ENCODE data around the gene SMIM27.

DNA sequence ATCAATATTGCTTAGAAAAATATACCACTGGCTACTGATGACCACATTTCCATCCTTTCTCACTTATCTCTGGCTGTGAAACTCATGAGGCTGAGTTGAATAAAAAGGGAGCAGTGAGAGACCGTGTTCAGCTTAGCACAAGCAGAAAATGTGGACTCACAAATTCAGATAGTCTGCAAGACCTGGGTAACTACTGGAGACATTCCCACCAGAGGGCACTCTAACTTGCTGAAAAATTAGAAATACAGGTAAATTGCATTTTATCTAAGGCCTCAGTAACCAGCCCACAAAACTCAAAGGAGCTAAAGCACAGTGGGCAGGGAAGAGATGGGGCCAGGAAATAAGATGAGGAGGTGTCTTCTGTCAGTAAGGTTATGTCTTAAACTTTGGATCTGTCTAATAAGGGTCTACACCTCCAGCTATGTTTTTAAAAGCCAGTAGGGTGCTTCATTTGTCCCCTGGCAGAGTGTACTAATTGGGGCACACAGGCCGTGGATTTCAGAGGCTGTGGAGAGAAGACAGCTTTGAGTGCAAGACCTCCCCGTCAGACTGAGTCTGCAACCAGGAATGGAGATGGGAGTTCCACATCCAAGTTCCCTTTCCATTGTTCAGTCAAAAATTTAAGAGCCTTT lies 29.5 kb downstream of the SMIM27 start:
- TF ChIP-seq, protein P1, sequence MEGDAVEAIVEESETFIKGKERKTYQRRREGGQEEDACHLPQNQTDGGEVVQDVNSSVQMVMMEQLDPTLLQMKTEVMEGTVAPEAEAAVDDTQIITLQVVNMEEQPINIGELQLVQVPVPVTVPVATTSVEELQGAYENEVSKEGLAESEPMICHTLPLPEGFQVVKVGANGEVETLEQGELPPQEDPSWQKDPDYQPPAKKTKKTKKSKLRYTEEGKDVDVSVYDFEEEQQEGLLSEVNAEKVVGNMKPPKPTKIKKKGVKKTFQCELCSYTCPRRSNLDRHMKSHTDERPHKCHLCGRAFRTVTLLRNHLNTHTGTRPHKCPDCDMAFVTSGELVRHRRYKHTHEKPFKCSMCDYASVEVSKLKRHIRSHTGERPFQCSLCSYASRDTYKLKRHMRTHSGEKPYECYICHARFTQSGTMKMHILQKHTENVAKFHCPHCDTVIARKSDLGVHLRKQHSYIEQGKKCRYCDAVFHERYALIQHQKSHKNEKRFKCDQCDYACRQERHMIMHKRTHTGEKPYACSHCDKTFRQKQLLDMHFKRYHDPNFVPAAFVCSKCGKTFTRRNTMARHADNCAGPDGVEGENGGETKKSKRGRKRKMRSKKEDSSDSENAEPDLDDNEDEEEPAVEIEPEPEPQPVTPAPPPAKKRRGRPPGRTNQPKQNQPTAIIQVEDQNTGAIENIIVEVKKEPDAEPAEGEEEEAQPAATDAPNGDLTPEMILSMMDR (IDR thresholded peaks at IDR 0.05 in 2 of 3, conservative IDR thresholded peaks at IDR 0.05 in 1 of 3; ENCODE audit: insufficient read depth in 2 of 3, low read depth in 1 of 3, low read length in 3 of 3) = peak; percentile 46 to 54 (median 53); a peak in 5 of 6 replicates
- TF ChIP-seq, protein P2, sequence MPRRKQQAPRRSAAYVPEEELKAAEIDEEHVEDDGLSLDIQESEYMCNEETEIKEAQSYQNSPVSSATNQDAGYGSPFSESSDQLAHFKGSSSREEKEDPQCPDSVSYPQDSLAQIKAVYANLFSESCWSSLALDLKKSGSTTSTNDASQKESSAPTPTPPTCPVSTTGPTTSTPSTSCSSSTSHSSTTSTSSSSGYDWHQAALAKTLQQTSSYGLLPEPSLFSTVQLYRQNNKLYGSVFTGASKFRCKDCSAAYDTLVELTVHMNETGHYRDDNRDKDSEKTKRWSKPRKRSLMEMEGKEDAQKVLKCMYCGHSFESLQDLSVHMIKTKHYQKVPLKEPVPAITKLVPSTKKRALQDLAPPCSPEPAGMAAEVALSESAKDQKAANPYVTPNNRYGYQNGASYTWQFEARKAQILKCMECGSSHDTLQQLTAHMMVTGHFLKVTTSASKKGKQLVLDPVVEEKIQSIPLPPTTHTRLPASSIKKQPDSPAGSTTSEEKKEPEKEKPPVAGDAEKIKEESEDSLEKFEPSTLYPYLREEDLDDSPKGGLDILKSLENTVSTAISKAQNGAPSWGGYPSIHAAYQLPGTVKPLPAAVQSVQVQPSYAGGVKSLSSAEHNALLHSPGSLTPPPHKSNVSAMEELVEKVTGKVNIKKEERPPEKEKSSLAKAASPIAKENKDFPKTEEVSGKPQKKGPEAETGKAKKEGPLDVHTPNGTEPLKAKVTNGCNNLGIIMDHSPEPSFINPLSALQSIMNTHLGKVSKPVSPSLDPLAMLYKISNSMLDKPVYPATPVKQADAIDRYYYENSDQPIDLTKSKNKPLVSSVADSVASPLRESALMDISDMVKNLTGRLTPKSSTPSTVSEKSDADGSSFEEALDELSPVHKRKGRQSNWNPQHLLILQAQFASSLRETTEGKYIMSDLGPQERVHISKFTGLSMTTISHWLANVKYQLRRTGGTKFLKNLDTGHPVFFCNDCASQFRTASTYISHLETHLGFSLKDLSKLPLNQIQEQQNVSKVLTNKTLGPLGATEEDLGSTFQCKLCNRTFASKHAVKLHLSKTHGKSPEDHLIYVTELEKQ (CRISPR knock-in tag; IDR thresholded peaks at IDR 0.05) = no peak
- TF ChIP-seq ZFP30 (CRISPR knock-in tag; IDR thresholded peaks at IDR 0.05; ENCODE audit: borderline replicate concordance) (no peak), CBX5 (IDR thresholded peaks at IDR 0.05; ENCODE audit: borderline replicate concordance, low read depth) (no peak), XRCC5 (IDR thresholded peaks at IDR 0.05; ENCODE audit: low read depth, low read length) (no peak)
- TF ChIP-seq, protein P3, sequence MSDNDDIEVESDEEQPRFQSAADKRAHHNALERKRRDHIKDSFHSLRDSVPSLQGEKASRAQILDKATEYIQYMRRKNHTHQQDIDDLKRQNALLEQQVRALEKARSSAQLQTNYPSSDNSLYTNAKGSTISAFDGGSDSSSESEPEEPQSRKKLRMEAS (CRISPR knock-in tag; IDR thresholded peaks at IDR 0.05) = no peak
- TF ChIP-seq, protein P4, sequence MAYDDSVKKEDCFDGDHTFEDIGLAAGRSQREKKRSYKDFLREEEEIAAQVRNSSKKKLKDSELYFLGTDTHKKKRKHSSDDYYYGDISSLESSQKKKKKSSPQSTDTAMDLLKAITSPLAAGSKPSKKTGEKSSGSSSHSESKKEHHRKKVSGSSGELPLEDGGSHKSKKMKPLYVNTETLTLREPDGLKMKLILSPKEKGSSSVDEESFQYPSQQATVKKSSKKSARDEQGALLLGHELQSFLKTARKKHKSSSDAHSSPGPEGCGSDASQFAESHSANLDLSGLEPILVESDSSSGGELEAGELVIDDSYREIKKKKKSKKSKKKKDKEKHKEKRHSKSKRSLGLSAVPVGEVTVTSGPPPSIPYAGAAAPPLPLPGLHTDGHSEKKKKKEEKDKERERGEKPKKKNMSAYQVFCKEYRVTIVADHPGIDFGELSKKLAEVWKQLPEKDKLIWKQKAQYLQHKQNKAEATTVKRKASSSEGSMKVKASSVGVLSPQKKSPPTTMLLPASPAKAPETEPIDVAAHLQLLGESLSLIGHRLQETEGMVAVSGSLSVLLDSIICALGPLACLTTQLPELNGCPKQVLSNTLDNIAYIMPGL (CRISPR knock-in tag; IDR thresholded peaks at IDR 0.05) = no peak
- TF ChIP-seq, protein P5, sequence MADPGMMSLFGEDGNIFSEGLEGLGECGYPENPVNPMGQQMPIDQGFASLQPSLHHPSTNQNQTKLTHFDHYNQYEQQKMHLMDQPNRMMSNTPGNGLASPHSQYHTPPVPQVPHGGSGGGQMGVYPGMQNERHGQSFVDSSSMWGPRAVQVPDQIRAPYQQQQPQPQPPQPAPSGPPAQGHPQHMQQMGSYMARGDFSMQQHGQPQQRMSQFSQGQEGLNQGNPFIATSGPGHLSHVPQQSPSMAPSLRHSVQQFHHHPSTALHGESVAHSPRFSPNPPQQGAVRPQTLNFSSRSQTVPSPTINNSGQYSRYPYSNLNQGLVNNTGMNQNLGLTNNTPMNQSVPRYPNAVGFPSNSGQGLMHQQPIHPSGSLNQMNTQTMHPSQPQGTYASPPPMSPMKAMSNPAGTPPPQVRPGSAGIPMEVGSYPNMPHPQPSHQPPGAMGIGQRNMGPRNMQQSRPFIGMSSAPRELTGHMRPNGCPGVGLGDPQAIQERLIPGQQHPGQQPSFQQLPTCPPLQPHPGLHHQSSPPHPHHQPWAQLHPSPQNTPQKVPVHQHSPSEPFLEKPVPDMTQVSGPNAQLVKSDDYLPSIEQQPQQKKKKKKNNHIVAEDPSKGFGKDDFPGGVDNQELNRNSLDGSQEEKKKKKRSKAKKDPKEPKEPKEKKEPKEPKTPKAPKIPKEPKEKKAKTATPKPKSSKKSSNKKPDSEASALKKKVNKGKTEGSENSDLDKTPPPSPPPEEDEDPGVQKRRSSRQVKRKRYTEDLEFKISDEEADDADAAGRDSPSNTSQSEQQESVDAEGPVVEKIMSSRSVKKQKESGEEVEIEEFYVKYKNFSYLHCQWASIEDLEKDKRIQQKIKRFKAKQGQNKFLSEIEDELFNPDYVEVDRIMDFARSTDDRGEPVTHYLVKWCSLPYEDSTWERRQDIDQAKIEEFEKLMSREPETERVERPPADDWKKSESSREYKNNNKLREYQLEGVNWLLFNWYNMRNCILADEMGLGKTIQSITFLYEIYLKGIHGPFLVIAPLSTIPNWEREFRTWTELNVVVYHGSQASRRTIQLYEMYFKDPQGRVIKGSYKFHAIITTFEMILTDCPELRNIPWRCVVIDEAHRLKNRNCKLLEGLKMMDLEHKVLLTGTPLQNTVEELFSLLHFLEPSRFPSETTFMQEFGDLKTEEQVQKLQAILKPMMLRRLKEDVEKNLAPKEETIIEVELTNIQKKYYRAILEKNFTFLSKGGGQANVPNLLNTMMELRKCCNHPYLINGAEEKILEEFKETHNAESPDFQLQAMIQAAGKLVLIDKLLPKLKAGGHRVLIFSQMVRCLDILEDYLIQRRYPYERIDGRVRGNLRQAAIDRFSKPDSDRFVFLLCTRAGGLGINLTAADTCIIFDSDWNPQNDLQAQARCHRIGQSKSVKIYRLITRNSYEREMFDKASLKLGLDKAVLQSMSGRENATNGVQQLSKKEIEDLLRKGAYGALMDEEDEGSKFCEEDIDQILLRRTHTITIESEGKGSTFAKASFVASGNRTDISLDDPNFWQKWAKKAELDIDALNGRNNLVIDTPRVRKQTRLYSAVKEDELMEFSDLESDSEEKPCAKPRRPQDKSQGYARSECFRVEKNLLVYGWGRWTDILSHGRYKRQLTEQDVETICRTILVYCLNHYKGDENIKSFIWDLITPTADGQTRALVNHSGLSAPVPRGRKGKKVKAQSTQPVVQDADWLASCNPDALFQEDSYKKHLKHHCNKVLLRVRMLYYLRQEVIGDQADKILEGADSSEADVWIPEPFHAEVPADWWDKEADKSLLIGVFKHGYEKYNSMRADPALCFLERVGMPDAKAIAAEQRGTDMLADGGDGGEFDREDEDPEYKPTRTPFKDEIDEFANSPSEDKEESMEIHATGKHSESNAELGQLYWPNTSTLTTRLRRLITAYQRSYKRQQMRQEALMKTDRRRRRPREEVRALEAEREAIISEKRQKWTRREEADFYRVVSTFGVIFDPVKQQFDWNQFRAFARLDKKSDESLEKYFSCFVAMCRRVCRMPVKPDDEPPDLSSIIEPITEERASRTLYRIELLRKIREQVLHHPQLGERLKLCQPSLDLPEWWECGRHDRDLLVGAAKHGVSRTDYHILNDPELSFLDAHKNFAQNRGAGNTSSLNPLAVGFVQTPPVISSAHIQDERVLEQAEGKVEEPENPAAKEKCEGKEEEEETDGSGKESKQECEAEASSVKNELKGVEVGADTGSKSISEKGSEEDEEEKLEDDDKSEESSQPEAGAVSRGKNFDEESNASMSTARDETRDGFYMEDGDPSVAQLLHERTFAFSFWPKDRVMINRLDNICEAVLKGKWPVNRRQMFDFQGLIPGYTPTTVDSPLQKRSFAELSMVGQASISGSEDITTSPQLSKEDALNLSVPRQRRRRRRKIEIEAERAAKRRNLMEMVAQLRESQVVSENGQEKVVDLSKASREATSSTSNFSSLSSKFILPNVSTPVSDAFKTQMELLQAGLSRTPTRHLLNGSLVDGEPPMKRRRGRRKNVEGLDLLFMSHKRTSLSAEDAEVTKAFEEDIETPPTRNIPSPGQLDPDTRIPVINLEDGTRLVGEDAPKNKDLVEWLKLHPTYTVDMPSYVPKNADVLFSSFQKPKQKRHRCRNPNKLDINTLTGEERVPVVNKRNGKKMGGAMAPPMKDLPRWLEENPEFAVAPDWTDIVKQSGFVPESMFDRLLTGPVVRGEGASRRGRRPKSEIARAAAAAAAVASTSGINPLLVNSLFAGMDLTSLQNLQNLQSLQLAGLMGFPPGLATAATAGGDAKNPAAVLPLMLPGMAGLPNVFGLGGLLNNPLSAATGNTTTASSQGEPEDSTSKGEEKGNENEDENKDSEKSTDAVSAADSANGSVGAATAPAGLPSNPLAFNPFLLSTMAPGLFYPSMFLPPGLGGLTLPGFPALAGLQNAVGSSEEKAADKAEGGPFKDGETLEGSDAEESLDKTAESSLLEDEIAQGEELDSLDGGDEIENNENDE (IDR thresholded peaks at IDR 0.05; ENCODE audit: low read depth, low read length) = no peak
